ENCODE data around the gene SIK2.

The SIK2 gene

DNA sequence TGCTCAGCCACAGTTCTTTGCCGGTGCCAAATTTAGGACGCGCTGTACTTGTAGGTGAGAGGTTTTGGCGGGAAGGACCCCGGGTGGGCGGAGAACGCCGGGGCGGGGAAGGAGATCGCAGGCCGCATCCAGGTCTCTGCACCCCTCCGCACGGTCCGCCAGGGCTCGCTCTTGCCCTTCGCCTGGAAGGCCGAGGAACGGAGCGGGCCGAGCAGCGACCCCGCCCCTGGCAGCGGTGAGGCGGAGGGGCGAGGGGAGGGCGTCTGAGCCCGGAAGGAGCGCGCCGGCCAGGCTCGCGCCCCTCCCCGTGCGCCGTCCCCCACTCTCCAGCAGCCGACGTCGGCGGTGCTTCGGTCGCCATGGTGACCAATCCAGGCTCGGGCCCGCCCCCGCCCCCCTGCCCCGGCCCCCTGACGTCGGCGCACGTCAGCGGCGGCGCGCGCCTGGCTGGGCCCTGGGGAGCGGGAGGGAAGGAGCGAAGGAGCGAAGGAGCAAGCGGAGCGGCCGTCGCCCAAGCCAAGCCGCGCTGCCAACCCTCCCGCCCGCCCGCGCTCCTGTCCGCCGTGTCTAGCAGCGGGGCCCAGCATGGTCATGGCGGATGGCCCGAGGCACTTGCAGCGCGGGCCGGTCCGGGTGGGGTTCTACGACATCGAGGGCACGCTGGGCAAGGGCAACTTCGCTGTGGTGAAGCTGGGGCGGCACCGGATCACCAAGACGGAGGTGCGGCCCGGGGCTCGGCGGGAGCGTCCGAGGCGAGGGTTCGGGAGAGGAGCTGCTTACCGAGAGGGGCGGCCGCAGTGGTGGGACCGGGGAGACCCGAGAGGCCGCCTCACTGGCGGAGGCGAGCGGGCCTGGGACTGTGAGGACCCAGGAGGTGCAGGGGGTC, at the start of gene SIK2:
Gene SIK2, plus strand, starts transcription at position 471 of the 886 bp plus-strand sequence. Its CDS starts 115 bp downstream, at position 586.
- peak; percentile 57 to 78 for DNase-seq (ENCODE audit: low read depth in 2 of 2, low spot score in 1 of 2)

DNA sequence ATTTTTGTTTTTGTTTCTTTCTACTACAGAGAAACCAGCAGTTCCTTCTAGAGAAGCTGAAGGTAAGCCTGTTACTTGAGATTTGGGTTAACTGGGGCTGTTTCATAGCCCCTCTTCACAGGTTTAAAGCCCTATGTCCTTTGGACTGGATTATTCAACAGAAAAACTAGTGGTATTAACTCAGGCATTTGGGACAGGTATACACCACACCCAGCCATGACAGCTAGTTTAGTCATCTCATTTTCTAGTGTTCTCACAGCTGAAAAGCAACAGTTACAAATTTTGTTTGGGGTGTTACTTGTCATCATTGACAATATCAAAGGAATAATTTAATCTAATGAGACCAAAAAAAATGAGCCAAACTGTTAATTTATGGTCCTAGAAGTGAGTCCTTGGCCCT, 47.7 kb upstream of the SIK2 start:
- no peak for DNase-seq (ENCODE audit: low read depth in 2 of 2, low spot score in 1 of 2)

DNA sequence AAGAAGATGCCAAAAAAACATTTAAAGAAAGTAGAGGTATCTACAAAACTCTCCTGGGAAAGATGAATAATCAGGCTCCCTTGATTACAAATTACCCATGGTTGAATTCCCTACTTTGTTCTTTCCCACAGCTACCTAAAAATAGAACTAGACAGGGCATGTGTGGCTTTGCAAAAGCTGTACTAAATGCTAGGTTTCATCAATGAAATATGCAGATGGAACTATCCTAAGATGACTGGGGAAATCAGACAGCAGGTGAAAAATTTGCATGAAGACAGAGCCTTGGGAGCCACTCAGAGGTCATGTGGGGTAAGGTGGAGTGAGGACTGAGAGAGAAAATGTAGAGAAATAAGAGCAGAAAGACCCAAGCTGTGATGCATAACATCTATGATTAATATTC, 47.0 kb upstream of the SIK2 start:
- no peak for DNase-seq (ENCODE audit: low read depth in 2 of 2, low spot score in 1 of 2)

DNA sequence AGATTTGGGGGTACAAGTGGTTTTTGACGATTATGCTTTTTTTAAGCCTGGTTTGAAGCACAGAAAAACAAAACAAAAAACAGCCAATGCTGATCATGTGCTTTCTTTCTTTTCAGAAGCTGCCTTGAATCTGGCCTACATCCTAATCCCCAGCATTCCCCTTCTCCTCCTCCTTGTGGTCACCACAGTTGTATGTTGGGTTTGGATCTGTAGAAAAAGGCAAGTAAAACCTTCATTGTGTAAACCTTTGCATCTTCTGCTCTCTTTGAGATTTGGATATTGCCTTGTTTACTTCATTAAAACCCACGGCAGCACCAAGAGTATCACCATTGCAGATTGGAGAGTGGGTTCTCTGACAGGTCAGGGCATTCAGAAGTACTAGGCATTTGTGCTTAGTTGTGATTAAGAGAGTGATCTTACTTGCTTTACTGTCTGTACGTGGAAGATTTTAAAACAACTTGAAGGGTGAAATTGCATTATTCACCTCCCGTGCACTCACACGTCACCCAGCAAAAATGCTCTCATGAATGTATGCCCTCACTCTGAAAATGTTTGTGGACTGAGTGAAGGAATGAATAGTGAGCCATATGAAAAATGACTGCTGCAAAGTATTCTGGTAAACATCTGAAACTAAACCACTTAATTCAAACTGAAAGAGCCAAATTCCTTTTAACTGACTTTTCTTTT, 44.7 kb upstream of the SIK2 start:
- no peak for DNase-seq (ENCODE audit: low read depth in 2 of 2, low spot score in 1 of 2)

DNA sequence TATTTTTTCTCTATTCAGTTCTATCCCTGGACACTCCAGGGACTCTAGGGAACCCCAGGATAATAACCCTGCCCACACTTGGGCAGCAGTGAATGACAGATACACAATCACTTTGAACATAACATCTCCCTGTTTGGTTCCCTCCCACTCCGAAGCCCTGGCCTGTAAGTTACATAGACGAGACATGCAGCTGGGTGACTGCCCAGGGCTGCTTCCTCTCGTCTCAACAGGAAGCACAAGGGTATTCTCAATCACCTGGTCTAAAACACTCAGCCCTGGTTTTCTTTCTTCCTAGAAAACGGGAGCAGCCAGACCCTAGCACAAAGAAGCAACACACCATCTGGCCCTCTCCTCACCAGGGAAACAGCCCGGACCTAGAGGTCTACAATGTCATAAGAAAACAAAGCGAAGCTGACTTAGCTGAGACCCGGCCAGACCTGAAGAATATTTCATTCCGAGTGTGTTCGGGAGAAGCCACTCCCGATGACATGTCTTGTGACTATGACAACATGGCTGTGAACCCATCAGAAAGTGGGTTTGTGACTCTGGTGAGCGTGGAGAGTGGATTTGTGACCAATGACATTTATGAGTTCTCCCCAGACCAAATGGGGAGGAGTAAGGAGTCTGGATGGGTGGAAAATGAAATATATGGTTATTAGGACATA, 42.3 kb upstream of the SIK2 start:
- DNase-seq (ENCODE audit: low read depth in 2 of 2, low spot score in 1 of 2): no peak

DNA sequence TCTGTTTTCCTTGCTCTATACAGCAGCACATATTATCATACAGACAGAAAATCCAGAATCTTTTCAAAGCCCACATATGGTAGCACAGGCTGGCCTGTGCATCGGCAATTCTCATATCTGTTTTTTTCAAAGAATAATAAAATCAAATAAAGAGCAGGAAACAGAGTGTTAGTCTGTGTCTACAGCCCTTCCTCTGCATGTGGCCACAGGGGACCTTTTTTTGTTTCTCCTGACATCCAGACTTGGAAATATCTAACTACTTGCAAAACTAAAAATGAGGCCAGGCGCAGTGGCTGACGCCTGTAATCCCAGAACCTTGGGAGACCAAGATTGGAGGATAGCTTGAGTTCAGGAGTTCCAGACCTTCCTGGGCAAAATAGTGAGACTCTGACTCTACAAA, 41.4 kb upstream of the SIK2 start:
- no peak for DNase-seq (ENCODE audit: low read depth in 2 of 2, low spot score in 1 of 2)

DNA sequence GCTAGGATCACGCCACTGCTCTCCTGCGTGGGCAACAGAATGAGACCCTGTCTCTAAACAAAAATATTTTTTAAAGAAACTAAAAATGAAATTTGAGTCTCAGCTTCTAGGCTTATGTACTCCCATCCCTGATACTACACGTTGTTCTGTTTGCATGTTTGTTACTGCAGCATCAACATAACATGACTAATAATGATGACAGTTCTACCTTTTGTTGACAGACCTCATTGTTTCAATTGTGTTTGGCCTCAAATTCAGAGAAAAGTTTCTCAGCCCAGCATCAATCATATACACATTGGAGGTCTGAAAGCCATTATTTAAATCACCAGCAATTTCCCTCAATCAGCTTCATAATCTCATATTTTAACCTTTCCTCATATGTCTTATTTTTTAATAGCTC, 40.9 kb upstream of the SIK2 start:
- DNase-seq (ENCODE audit: low read depth in 2 of 2, low spot score in 1 of 2): no peak

DNA sequence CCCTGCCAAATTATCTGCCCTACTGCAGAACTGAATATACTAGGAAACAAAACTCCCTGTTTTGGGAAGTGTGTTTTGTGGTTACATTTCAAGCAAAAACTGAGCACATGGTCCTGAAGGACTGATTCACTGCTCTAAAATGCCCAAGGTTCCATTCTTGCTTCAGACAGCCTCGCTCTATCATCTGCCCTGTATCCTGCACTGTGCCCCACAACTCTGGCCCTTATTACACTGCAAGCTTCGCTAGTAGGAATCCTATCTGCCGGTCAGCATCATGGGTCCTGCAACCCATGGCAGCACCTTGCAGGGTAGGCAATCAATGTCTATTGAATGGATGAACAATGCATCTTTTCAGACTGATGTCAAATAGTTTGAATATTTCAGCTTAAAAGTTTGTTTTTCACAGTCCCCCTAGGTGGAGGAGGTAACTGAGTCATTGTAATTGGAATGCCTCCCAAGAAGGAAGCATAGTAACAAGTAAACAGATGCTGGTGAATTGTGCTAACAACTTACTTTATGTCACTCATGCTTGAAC, 40.4 kb upstream of the SIK2 start:
- DNase-seq (ENCODE audit: low read depth in 2 of 2, low spot score in 1 of 2): no peak

DNA sequence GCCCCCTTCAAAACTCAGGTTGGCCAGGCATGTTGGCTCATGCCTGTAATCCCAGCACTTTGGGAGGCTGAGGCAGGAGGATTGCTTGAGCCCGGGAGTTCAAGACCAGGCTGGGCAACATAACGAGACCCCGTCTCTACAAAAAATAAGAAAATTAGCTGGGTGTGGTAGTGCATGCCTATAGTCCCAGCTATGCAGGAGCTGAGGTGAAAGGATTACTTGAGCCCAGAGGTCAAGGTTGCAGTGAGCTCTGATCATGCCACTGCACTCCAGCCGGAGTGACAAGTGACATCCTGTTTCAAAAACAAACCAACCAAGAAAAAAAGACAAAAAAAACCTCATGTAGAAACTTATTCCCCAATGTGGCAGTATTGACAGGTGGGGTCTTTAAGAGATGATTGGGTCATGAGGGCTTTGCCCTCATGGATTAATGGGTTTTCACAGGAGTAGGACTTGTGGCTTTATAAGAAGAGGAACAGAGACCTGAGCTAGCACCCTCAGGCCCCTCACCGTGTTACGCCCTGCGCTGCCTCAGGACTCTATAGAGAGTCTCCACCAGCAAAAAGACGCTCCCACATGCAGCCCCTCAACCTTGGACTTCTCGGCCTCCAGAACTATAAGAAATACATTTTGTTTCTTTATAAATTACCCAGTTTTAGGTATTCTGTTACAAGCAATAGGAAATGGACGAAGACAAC, 39.4 kb upstream of the SIK2 start:
- DNase-seq (ENCODE audit: low read depth in 2 of 2, low spot score in 1 of 2): no peak

DNA sequence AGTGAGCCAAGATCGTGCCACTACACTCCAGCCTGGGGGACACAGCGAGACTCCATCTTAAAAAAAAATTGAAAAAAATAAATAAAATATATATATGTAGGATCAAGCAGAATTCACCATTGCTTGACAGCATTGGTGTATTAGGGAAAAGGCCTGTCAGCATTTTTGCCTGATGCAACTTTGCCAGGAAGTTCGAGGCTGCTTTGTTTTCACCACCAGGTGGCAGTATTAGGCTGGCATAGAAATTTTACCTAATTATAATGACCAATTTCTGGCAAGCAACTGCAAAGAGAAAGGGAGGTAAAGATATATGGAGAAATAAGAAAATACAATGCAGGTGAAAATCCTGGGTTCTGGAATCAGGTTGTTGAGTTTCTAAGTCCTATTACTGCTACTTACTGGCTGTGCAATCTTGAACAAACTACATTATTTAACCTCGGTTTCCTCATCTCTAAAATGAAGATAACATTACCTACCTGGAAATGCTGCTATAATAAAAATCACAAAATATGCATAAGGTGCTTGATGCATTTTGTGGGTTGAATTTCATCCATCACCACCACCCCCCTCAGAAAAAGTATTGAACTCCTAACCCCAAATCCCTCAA, 37.0 kb upstream of the SIK2 start:
- DNase-seq (ENCODE audit: low read depth in 2 of 2, low spot score in 1 of 2): peak; percentile 13 to 51

DNA sequence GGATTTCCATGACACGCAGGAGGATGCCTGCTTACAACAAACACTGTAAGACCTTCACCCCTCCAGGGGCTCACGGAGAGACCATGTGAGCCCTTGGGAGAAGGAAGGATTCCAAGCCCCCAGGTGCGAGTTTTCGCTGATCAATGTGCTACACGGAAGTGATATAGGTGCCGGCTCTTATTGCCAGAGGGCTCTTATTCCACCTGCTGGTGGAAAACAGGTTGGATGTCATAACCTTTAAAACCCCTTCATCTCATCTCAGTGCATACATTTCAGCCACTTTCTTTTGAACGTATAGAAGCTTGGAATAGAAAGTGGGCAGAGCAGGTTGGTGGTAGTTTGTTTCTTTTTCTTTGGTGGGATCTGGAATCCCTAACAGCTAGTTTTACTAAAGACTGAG, 35.9 kb upstream of the SIK2 start:
- no peak for DNase-seq (ENCODE audit: low read depth in 2 of 2, low spot score in 1 of 2)

DNA sequence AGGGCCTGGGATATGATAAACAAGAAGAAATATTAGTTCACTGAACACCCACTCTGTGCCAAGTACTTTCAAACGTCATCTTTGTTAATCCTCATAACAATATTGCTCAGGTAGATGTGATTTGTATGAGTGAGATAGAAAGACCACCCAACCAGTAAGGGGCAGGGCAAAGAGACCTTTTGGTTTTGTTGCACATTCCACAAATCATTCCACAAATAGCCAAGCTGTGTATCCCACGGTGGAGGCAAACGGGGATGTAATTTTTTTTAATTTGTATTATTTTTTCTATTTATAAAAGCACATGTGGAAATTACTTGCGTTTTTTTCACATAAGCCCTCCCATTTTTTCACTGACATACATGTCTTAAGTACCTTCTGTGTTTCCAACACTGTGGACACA, 32.8 kb upstream of the SIK2 start:
- no peak for DNase-seq (ENCODE audit: low read depth in 2 of 2, low spot score in 1 of 2)

DNA sequence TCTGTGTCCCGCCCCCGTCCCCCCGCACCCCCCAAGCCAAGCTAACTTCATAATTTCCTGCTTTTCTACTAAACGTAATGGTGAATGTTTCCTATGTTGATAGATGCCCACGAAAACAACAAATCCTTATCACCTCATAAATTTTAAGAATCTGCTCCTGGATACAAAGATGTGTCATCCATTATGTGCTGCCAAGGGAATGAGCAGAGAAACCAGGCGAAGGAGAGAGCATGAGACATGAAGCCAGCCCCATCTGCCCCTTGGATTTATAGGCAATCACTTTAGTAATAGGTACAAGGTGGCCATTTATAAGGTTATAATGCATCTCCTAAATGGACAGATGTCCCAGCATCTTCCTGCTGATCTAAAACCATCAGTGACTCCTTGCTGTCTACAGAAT, 31.5 kb upstream of the SIK2 start:
- no peak for DNase-seq (ENCODE audit: low read depth in 2 of 2, low spot score in 1 of 2)

DNA sequence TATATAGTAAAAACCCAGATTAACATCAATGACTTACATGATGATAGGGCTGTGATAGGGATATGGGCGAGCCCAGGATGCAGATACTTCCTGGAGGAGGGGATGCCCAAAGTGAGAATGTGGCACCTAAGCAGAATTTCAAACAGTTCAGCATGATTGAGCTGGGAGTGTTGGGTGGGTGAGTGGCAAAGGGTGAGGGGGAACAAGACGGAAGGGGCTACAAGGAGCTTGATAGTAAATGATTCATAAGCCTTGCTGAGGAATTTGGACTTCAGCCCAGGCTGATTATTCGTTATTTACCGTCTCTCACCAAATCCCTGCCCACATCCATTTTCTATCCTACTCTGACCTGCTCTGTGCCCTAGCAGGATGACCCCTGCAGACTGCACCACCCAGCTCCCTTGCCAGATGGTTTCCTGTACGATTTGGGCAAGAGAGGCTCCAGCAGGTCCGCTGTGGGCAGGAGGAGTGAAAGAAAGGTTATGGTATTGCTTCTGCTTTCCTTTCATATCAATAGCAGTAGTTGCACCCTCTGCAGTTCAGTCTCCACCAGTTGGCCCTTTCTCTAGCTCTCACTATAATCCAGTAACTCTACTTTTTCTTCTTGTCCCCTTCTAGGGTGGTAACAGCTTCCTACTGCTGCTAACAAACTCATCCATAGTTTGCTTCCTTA, 30.3 kb upstream of the SIK2 start:
- DNase-seq (ENCODE audit: low read depth in 2 of 2, low spot score in 1 of 2): no peak

DNA sequence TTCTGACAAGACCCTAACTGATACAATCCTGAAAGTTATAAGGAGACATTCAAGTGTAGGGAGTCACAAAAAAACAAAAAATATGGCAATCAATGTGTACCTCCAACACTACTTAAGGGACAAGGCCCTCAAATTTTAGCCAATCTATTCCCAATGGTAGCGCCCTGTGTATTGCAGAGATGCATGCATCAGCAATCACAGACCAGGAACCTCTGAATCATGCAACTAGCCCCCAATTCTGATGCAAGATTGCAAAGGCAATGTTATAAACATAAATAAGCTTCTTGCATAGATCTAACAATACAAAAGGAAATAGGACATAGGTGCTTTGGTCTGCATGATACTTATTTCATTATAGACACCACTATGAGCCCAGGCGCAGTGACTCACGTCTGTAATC, 29.7 kb upstream of the SIK2 start:
- DNase-seq (ENCODE audit: low read depth in 2 of 2, low spot score in 1 of 2): no peak

DNA sequence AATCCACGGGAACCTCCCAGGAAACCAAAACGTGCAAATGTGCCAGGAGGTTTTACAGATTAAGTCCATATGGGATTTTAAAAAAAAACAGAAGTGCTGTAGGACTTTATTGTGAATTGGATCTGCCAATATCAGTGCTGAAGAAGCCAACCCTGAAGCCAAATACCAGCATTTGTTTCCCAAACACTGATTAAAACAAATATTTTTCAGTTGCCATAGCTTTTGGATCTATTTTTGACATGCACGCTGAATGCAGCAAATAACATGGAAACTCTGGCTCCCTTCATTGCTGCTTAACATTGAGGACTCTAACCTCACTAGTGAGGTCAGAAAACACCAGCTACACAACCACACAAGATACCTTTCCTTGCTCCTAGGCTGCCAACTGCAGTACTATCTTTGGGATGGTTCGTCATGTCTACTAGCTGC, 28.4 kb upstream of the SIK2 start:
- no peak for DNase-seq (ENCODE audit: low read depth in 2 of 2, low spot score in 1 of 2)

DNA sequence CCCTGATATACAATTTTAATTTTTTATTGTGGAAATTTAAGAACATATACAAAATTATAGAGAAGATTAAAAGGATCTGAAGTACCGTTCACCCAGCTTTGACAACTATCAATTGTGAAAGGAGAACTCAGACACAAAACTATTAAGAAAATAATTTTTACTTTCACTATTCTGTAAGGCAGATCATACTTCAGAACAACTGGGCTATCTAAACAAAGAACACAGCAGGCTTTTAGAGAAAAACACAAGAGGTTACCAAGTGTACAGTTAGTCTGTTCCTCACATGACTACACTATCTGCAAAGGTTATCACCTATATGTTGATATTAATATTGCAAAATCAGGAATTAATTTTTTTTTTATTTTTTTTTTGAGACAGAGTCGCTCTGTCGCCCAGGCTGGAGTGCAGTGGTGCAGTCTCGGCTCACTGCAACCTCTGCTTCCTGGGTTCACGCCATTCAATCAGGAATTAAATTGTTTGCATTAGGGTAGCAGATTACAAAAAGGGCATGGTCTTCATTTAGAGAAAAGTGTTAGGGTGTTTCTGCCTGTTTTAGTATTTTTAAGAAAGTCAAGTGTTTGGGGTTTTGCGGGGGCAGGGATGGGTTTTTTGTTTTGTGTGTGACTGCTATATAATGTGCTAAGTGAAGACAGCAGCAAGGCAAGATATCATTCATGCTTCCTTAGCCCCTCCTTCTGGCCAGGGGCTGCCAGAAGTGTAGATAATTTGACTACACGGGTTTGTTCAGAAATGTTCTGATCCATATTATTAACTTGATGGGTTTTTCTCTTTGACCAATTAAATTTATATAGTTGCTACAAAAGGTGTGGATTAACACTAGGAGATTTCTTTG, 27.6 kb upstream of the SIK2 start:
- no peak for DNase-seq (ENCODE audit: low read depth in 2 of 2, low spot score in 1 of 2)

DNA sequence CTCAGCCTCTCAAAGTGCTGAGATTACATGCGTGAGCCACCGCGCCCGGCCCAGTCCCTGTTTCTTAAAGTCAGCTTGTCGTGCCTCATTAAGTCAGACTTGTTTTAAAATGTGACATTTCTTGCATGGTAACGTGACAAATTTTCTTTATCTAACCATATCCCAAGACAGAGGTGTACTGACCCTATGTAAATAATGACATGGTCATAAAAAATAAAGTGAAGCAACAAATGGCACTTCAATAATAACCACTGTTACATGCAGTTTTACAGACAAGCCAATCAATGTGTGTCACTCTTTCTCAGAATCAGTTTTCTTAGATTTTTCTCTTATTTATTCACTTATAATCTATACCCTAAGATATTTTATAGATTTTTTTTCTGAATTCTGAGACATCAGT, 26.5 kb upstream of the SIK2 start:
- no peak for DNase-seq (ENCODE audit: low read depth in 2 of 2, low spot score in 1 of 2)

DNA sequence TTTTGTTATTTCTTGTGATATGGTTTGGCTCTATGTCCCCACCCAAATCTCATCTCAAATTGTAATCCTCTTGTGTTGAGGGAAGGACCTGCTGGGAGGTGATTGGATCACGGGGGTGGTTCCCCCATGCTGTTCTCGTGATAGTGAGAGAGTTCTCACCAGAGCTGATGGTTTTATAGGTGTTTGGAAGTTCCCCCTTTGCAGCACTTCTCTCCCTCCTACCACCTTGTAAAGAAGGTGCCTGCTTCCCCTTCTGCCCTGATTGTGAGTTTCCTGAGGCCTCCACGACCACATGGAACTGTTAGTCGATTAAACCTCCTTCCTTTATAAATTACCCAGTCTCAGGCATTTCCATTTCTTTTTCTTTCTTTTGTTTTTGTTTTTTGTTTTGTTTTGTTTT, 24.4 kb upstream of the SIK2 start:
- DNase-seq (ENCODE audit: low read depth in 2 of 2, low spot score in 1 of 2): no peak
